ENCODE measurements around the gene CCDC167.
"Not testable (repeated sequence)": the region's sequence is repeated elsewhere in the genome, so short reads cannot be mapped to it uniquely, and the experiment has no call there.

CCDC167 gene

DNA sequence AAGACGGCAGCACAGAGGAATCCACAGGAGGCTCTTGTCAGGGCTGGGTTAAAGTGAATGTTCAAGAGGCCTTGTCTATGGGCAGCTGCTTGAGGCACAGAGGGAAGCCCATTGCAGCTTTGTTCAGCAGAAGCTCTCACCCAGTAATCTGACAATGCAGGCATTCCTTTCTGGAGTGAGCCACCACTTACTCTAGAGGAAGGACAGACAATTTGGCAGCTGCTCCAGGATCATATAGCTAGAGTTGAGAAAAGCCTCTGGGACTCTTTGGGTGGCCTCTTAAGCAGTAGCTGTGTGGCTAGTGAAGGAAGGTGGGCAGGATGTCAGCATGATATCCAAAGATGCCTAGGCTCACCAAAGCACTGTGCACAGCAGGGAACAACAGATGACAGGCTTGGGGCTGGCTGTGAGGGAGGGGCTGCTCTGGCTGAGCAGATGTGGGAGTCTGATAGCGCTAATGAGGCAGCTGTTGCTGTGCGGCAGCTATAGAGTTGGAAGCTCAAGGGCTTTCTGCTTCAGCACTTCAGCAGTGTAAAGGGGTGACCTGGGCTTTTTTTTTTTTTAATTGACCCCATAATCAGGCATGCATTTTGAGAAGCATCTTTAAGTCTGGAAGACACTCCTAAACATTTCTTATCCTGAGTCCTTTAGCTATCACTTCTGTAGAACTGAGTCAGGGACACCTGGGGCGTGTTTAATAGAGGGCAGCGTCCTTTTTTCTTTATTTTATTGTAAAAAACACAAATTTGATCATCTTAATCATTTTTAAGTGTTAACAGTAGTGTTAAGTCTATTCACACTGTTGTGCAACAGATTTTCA lies 39.5 kb downstream of the CCDC167 start:
- DNase-seq, result no peak

GRCh38 chr6:37456816-37457560 lies 42.7 kb downstream of the CCDC167 start:
- DNase-seq, result no peak

DNA sequence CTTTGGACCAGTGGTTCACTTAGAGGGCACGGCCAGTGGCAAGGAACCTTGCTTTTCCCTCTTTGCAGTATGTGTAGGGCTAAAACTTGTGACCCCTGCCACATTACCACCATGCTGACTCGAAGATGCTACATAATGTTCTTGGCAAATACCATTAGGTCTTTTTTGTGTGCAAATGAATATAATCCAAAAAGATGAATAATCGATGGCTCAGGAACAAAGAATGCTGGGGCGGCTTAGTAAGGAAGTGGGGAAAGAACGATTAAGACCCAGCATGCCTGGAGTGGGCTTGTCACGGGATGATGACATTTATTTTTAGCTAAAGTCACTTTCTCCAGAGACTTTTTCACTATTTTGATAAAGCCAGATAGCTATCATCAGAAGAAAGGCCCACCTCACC lies 43.6 kb downstream of the CCDC167 start:
- no peak for DNase-seq

DNA sequence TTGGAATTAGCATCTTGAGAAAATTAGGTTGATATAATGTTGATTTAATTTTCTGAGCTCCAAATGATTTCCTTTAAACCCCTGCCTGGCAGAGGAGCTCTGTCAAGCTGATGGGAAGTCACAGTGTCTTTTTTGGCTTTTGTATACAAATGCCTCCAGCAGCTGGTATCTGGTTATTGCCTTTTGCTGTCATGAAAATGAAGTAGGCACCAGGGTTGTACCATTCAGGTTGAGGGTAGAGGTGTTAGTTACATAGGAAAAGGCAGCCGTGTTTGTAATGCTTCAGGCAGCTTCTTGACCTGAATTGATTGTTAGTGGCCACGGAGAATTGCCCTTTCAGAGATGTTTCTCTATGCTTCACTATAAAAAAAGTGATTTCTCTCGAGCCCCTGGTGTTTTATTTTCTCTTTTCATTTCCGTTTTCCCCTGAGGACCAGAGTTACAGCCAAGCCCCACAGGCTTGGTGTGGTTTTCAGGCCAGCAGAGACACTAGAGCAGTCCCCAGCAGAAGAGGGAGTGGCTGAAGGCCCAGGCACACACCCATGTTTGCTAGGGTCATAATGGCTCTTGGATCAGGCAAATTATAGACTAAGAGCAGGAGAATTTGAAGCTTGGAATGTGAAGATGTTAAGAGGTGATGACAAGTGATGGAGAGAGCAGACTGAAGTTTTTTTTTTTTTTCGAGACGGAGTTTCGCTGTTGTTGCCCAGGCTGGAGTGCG lies 45.1 kb downstream of the CCDC167 start:
- DNase-seq, result no peak

DNA sequence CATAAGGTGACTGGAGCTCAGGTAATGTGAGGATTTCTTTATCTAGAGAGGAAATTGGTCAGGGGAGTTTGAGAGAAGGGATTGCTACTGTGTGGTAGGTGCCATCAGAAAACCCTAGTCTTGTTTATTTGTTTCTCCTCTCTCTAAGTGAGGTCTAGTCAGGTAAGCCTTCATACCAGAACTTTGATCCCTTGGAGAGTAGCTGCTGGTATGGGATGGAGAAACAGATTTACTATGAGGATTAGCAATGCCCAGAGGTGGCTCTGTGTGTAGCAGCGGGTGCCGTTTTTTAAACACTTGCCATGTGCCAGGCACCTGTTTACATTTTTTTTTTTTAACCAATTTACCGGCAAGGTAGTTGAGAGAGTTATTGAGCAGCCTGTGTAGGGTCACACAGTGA lies 47.2 kb downstream of the CCDC167 start:
- no peak for DNase-seq

DNA sequence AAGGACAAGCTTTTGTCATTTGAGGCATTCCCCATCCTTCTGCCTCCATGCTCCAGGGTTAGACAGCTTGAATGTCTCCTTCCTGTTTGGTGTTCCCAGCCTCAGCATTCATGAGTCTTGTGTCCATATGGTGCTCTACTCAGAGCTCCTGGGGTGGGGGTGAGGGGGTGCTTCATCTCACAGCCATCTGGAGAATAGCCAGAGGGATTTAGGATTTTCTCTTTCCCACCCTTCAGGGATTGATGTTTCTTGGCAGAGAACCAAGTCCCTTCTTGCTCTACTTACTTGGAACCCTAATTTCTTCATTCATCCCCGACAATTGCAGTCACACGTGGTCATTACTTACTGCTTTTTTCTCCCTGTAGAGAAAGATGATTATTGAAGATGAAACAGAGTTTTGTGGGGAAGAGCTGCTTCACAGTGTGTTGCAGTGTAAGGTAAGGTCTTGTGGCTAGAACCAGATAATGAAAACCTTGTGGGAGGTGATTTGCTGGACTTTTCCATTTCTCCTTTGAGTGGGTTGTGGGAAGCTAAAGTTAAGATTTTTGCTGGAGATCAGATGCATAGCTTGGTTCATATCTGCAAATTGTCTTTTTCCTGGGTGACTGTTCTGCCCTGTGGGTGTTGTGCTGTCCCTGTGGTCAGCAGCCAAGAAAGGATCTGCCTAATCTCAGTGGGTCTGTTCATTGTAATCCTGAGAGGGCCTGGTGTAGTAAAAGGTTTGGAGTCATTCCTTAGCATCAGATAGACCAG lies 48.1 kb downstream of the CCDC167 start:
- DNase-seq, result no peak

DNA sequence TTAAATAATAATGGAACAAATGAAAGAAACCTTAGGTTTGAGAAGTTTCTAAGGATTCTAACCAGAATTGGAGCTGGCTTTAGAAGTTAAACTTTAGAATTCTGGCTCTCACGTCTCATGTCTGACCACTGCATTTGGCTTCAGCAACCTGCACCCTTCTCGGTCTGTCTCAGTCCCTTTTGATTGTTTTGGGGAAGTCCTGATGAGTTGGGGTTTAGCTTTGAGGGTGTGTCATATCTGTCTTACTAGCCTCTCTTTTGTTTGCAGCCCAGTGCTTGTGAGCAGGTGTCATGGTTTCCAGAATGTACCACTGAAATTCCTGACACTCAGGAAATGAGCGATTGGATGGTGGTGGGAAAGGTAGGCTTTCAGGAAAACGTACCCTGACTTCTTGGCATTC lies 49.7 kb downstream of the CCDC167 start:
- DNase-seq, result no peak

DNA sequence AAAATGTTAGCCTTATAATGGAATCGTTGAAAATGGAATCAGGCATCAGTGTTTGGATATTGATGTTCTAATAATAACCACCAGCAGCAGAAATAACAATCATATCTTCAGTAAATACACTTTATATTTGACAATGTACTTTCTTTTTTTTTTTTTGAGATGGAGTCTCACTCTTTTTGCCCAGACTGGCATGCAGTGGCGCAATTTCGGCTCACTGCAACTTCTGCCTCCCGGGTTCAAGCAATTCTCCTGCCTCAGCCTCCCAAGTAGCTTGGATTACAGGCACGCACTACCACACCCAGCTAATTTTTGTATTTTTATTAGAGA lies 56.5 kb downstream of the CCDC167 start:
- not testable (repeated sequence) for DNase-seq

- DNase-seq, result no peak
Observed at GRCh38 chr6:37442416-37443215, 57.1 kb downstream of the CCDC167 start.

DNA sequence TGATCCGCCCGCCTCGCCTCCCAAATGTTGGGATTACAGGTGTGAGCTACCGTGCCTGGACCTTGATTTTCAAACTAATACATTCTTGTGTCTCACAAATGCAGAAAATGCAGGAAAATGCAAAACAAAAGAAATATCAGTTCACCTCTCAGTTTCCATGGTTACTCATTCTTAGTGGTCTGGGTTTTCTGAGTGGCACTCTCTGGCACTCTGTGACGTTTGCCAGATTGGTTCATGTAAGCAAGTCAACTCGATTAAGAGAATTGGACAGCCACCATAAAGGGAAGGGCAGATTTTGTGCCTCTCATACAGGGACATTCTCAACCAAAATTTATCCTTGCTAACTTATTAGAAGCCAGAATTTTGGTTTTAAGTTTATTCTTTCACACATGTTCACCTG lies 58.0 kb downstream of the CCDC167 start:
- DNase-seq, result no peak

DNA sequence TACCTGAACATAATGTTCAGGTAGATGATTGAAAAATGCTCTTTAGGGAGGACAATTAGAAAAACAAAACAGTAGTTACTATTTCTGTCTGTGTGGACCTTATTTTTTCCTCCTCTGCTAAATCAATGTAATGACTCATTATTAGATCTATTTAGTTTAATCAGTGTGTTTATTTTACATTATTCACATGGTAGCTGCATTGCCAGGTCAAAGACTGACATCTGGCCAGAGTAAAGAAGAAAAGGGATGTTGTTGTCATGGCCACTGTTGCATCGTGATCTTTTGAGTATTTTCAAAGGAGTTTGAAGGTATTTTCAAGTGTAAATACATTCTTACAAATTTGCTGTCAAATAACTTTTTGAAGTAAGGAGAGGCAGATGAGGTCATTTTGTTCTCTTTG lies 60.8 kb downstream of the CCDC167 start:
- no peak for DNase-seq

- no peak for DNase-seq
Observed at GRCh38 chr6:37435816-37436215, 63.9 kb downstream of the CCDC167 start.

- no peak for DNase-seq
Observed at GRCh38 chr6:37435373-37435772, 64.3 kb downstream of the CCDC167 start.

- peak in 1 of 2 donors; percentile 45 for DNase-seq
Observed at GRCh38 chr6:37433657-37434271, 65.9 kb downstream of the CCDC167 start.

All from hippocampal formation (tissue), 2 donors.